Measurements from ENCODE around the gene LRP4. TPM values are rescaled to one million over a fixed set of nuclear protein-coding genes. Genes with fewer than 3 reads are reported as not detected.

Gene LRP4
- total and polyA plus RNA-seq, 7 donors = 5.4 to 32.3 (median 14.5) TPM

- no peak overlapping the region for H3K4me3 ChIP-seq
- no peaks in the 10 kb centered on the region for H3K36me3 ChIP-seq (ENCODE audit: insufficient read depth in 1 of 2, low read depth in 1 of 2)
- DNase-seq = no peak
- no peak for TF ChIP-seq CTCF (IDR thresholded peaks at IDR 0.05)
- no peaks in the 10 kb centered on the region for H3K9me3 ChIP-seq
- intact Hi-C loops (cut with DNase I) = no loop called here
- 85 to 97% (median 91%) methylated on average over 1 of the region's 1 CpG for WGBS, 3 donors
- peaks cover 6% of the 10 kb centered on the region for H3K4me1 ChIP-seq
- no peaks in the 10 kb centered on the region for H3K27me3 ChIP-seq (ENCODE audit: insufficient read depth in 3 of 3, low read length in 2 of 3)
- no peak for ATAC-seq
- H3K27ac ChIP-seq = no peak overlapping the region
Measured at GRCh38 chr11:46849631-46850030, 68.7 kb downstream of the LRP4 start.

- peak in 1 of 4 donors; percentile 6 for ATAC-seq
- WGBS, 3 donors = 7 to 10% (median 10%) methylated on average over 6 of the region's 6 CpGs
- H3K4me3 ChIP-seq = peak overlapping the region; percentile 86
- no peaks in the 10 kb centered on the region for H3K27me3 ChIP-seq (ENCODE audit: insufficient read depth in 3 of 3, low read length in 2 of 3)
- H3K4me1 ChIP-seq = peaks cover 22% of the 10 kb centered on the region
- intact Hi-C loops (cut with DNase I) = loop anchor here in 1 of 2 donors (2.0 kb wide), 1 partner anchor 20 kb away; no protein-coding TSS in a partner anchor
- H3K27ac ChIP-seq = no peak overlapping the region
- DNase-seq = no peak
- TF ChIP-seq CTCF (IDR thresholded peaks at IDR 0.05) = no peak
- no peaks in the 10 kb centered on the region for H3K9me3 ChIP-seq
- H3K36me3 ChIP-seq (ENCODE audit: insufficient read depth in 1 of 2, low read depth in 1 of 2) = no peaks in the 10 kb centered on the region
Measured at GRCh38 chr11:46846510-46846830, 71.9 kb downstream of the LRP4 start.

- Histone ChIP-seq H3K27me3 (ENCODE audit: insufficient read depth in 3 of 3, low read length in 2 of 3) (no peaks in the 10 kb centered on the region), H3K27ac (peak within 1 kb of the TSS; percentile 85), H3K9me3 (no peaks in the 10 kb centered on the region), H3K4me3 (peak within 1 kb of the TSS; percentile 86), H3K4me1 (peaks cover 22% of the 10 kb centered on the region), H3K36me3 (ENCODE audit: insufficient read depth in 1 of 2, low read depth in 1 of 2) (no peaks in the 10 kb centered on the region)
- 0% methylated on average over 82 to 83 of the region's 83 CpGs for WGBS, 3 donors
- DNase-seq (peak; percentile 89 to 94), ATAC-seq (peak; percentile 96 to 99 (median 98))
- intact Hi-C loops (cut with DNase I) = loop anchor here in 1 of 2 donors (2.0 kb wide), 1 partner anchor 19 kb away; no protein-coding TSS in a partner anchor
- no peak for TF ChIP-seq CTCF (IDR thresholded peaks at IDR 0.05)
Measured at GRCh38 chr11:46845740-46846509, 72.4 kb downstream of the LRP4 start, which contains the start of gene CKAP5. CKAP5 (minus strand) TSS chr11:46846280; CDS start chr11:46821231, 25,049 bp downstream.

DNA sequence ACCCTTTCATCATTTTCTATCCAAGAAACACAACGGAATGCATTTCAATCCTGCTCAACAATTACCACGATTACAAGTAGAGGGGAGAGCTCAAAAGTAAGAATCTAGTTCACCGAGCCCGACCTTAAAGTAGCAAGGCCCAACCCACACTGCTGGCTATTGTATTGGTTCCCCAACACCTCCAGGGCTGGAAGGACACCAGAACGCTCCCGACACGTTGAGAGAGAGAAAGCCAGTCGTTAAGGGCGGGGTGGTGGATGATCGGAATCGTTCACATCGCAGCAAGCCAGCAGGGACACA lies 73.0 kb downstream of the LRP4 start:
- peaks cover 22% of the 10 kb centered on the region for H3K4me1 ChIP-seq
- peak overlapping the region; percentile 86 for H3K4me3 ChIP-seq
- 0 to 1% (median 1%) methylated on average over 12 of the region's 12 CpGs for WGBS, 3 donors
- DNase-seq = no peak
- intact Hi-C loops (cut with DNase I) = no loop called here
- no peak for ATAC-seq
- no peaks in the 10 kb centered on the region for H3K9me3 ChIP-seq
- no peaks in the 10 kb centered on the region for H3K27me3 ChIP-seq (ENCODE audit: insufficient read depth in 3 of 3, low read length in 2 of 3)
- TF ChIP-seq CTCF (IDR thresholded peaks at IDR 0.05) = no peak
- H3K27ac ChIP-seq = peak overlapping the region; percentile 85
- H3K36me3 ChIP-seq (ENCODE audit: insufficient read depth in 1 of 2, low read depth in 1 of 2) = no peaks in the 10 kb centered on the region

DNA sequence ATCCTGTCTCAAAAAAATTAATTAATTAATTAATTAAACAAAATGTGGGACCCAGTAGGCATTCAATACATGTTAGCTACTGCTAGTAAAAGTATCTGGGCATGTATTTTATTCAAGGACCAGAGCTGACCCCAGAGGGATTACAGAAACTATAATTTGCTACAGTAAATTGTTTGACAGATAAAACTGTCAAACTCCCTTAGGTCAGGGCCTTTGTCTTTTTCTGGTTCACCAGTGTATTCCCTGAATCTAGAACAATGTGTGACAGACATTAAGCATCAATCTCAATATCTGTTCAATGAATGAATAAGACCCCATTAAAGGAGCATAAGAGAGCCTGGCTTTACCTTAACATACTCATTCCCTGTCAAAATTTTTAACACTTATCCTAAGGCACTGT lies 78.2 kb downstream of the LRP4 start:
- intact Hi-C loops (cut with DNase I) = no loop called here
- H3K4me1 ChIP-seq = peaks cover 24% of the 10 kb centered on the region
- no peak for DNase-seq
- ATAC-seq = no peak
- no peak overlapping the region for H3K27ac ChIP-seq
- H3K4me3 ChIP-seq = no peak overlapping the region
- no peak for TF ChIP-seq CTCF (IDR thresholded peaks at IDR 0.05)
- H3K36me3 ChIP-seq (ENCODE audit: insufficient read depth in 1 of 2, low read depth in 1 of 2) = no peaks in the 10 kb centered on the region
- H3K27me3 ChIP-seq (ENCODE audit: insufficient read depth in 3 of 3, low read length in 2 of 3) = no peaks in the 10 kb centered on the region
- H3K9me3 ChIP-seq = no peaks in the 10 kb centered on the region

Measured in psoas muscle (tissue), 8 donors.